DMS53 treated with DMSO at 0.1 percent for 48 hours (cell line): ENCODE results near the gene TARS1.

Experiments used
- DNase-seq: peaks from one replicate; lab custom pipeline; 2025; ENCODE audit not compliant: unreplicated experiment; lab: John Stamatoyannopoulos, UW

Gene TARS1

GRCh38 chr5:33440482-33441240 is at the start of gene TARS1:
TSS of gene TARS1 (plus strand) at chr5:33440965. CDS start at chr5:33441087, 122 bp downstream.
- peak; percentile 96 for DNase-seq

GRCh38 chr5:33398501-33398900 is 42.3 kb upstream of the TARS1 start:
- no peak for DNase-seq

GRCh38 chr5:33400675-33401074 is 40.1 kb upstream of the TARS1 start:
- DNase-seq = no peak

GRCh38 chr5:33401482-33402390 is 39.0 kb upstream of the TARS1 start:
- DNase-seq = no peak

GRCh38 chr5:33403187-33403586 is 37.6 kb upstream of the TARS1 start:
- DNase-seq = no peak

- no peak for DNase-seq
Measured at GRCh38 chr5:33408816-33409215, 31.9 kb upstream of the TARS1 start.

- DNase-seq = no peak
Measured at GRCh38 chr5:33409435-33410170, 31.2 kb upstream of the TARS1 start.

GRCh38 chr5:33410221-33410620 is 30.5 kb upstream of the TARS1 start:
- DNase-seq = no peak

GRCh38 chr5:33411498-33411897 is 29.3 kb upstream of the TARS1 start:
- DNase-seq = no peak

GRCh38 chr5:33415811-33416354 is 24.9 kb upstream of the TARS1 start:
- no peak for DNase-seq

- DNase-seq = no peak
Measured at GRCh38 chr5:33417632-33418031, 23.1 kb upstream of the TARS1 start.

- no peak for DNase-seq
Measured at GRCh38 chr5:33420946-33421345, 19.8 kb upstream of the TARS1 start.

- no peak for DNase-seq
Measured at GRCh38 chr5:33422191-33422590, 18.6 kb upstream of the TARS1 start.

- DNase-seq = peak; percentile 2
Measured at GRCh38 chr5:33423018-33423630, 17.6 kb upstream of the TARS1 start.

- DNase-seq = no peak
Measured at GRCh38 chr5:33425314-33425713, 15.5 kb upstream of the TARS1 start.

- DNase-seq = no peak
Measured at GRCh38 chr5:33430983-33431382, 9.8 kb upstream of the TARS1 start.

- DNase-seq = no peak
Measured at GRCh38 chr5:33432656-33433055, 8.1 kb upstream of the TARS1 start.

GRCh38 chr5:33433303-33434240 is 7.2 kb upstream of the TARS1 start:
- DNase-seq = no peak

GRCh38 chr5:33435893-33436490 is 4.8 kb upstream of the TARS1 start:
- DNase-seq = peak; percentile 68
